Measurements from ENCODE around the gene SLC25A22. TPM values are rescaled to one million over a fixed set of nuclear protein-coding genes. Genes with fewer than 3 reads are reported as not detected.
A peak's percentile ranks its signal among the peaks of the same experiment; 100 is the strongest.

Gene SLC25A22
- total and polyA plus RNA-seq, 9 of the 15 experiments (the other 6 are each of a cell fraction or from before 2014, with no cell fraction given): 0.41 to 55.4 (median 11.4) TPM

GRCh38 chr11:843818-844692 lies 46.0 kb upstream of the SLC25A22 start (continued):
- TF ChIP-seq, protein P1, sequence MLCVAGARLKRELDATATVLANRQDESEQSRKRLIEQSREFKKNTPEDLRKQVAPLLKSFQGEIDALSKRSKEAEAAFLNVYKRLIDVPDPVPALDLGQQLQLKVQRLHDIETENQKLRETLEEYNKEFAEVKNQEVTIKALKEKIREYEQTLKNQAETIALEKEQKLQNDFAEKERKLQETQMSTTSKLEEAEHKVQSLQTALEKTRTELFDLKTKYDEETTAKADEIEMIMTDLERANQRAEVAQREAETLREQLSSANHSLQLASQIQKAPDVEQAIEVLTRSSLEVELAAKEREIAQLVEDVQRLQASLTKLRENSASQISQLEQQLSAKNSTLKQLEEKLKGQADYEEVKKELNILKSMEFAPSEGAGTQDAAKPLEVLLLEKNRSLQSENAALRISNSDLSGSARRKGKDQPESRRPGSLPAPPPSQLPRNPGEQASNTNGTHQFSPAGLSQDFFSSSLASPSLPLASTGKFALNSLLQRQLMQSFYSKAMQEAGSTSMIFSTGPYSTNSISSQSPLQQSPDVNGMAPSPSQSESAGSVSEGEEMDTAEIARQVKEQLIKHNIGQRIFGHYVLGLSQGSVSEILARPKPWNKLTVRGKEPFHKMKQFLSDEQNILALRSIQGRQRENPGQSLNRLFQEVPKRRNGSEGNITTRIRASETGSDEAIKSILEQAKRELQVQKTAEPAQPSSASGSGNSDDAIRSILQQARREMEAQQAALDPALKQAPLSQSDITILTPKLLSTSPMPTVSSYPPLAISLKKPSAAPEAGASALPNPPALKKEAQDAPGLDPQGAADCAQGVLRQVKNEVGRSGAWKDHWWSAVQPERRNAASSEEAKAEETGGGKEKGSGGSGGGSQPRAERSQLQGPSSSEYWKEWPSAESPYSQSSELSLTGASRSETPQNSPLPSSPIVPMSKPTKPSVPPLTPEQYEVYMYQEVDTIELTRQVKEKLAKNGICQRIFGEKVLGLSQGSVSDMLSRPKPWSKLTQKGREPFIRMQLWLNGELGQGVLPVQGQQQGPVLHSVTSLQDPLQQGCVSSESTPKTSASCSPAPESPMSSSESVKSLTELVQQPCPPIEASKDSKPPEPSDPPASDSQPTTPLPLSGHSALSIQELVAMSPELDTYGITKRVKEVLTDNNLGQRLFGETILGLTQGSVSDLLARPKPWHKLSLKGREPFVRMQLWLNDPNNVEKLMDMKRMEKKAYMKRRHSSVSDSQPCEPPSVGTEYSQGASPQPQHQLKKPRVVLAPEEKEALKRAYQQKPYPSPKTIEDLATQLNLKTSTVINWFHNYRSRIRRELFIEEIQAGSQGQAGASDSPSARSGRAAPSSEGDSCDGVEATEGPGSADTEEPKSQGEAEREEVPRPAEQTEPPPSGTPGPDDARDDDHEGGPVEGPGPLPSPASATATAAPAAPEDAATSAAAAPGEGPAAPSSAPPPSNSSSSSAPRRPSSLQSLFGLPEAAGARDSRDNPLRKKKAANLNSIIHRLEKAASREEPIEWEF (CRISPR knock-in tag; IDR thresholded peaks at IDR 0.05): no peak
- TF ChIP-seq, protein P2, sequence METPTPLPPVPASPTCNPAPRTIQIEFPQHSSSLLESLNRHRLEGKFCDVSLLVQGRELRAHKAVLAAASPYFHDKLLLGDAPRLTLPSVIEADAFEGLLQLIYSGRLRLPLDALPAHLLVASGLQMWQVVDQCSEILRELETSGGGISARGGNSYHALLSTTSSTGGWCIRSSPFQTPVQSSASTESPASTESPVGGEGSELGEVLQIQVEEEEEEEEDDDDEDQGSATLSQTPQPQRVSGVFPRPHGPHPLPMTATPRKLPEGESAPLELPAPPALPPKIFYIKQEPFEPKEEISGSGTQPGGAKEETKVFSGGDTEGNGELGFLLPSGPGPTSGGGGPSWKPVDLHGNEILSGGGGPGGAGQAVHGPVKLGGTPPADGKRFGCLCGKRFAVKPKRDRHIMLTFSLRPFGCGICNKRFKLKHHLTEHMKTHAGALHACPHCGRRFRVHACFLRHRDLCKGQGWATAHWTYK (CRISPR knock-in tag; IDR thresholded peaks at IDR 0.05): peak; percentile 99
- TF ChIP-seq NUFIP1 (IDR thresholded peaks at IDR 0.05; ENCODE audit: partially characterized antibody): no peak
- TF ChIP-seq RUNX1 (IDR thresholded peaks at IDR 0.05; ENCODE audit: low read depth): no peak
- TF ChIP-seq L3MBTL2 (IDR thresholded peaks at IDR 0.05): peak; percentile 67
- no peak for TF ChIP-seq KAT7 (CRISPR knock-in tag; IDR thresholded peaks at IDR 0.05; ENCODE audit: borderline replicate concordance)
- peak in 1 of 2 experiments; percentile 86; a peak in 3 of 4 replicates for TF ChIP-seq FOXA3 (CRISPR knock-in tag; conservative IDR thresholded peaks at IDR 0.05 in 1 of 2, IDR thresholded peaks at IDR 0.05 in 1 of 2)
- TF ChIP-seq LEF1 (IDR thresholded peaks at IDR 0.05): no peak
- TF ChIP-seq YBX1 (IDR thresholded peaks at IDR 0.05): no peak
- TF ChIP-seq NCOA6 (IDR thresholded peaks at IDR 0.05): no peak
- no peak for TF ChIP-seq BCLAF1 (IDR thresholded peaks at IDR 0.05; ENCODE audit: borderline replicate concordance in 1 of 2, control insufficient read depth in 1 of 2, low read depth in 2 of 2, low read length in 1 of 2)
- no peak for TF ChIP-seq NRF1 (conservative IDR thresholded peaks at IDR 0.05 in 1 of 2, IDR thresholded peaks at IDR 0.05 in 1 of 2)
- TF ChIP-seq, protein P3, sequence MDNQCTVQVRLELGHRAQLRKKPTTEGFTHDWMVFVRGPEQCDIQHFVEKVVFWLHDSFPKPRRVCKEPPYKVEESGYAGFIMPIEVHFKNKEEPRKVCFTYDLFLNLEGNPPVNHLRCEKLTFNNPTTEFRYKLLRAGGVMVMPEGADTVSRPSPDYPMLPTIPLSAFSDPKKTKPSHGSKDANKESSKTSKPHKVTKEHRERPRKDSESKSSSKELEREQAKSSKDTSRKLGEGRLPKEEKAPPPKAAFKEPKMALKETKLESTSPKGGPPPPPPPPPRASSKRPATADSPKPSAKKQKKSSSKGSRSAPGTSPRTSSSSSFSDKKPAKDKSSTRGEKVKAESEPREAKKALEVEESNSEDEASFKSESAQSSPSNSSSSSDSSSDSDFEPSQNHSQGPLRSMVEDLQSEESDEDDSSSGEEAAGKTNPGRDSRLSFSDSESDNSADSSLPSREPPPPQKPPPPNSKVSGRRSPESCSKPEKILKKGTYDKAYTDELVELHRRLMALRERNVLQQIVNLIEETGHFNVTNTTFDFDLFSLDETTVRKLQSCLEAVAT (IDR thresholded peaks at IDR 0.05): no peak

Data from K562 (cell line).